ENCODE results near the gene CLK2.

DNA sequence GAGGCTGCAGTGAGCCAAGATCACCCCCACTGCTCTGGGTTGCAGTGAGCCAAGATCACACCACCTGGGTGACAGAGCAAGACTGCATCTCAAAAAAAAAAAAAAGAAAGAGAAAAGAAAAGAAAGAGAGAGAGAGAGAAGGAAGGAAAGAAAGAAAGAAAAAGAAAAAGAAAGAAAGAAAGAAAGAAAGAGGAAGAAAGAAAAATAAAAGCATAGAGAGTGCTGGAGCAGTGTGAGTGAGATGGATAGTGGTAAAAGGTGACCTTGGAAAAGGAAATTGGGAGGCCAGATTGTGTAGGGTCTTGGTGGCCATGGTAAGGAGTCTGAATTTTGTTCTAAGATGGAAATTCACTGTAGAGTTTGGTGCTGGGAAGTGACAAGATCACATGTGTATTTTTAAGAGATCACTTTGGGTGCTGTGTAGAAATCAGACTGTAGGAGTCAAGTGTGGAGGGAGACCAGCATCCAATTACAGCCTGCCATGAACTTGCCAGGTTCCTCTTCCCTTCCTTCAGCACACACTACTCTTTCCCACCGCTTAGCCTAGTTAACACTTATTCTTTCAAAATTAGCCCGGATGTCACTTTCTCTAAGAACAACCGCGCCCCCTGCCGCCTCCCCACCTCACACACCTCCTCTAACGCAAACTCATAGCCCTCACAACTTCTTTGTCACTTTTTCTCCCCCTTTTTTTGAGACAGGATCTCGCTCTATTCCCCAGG is 47.0 kb downstream of the CLK2 start:
- TF ChIP-seq, protein P1, sequence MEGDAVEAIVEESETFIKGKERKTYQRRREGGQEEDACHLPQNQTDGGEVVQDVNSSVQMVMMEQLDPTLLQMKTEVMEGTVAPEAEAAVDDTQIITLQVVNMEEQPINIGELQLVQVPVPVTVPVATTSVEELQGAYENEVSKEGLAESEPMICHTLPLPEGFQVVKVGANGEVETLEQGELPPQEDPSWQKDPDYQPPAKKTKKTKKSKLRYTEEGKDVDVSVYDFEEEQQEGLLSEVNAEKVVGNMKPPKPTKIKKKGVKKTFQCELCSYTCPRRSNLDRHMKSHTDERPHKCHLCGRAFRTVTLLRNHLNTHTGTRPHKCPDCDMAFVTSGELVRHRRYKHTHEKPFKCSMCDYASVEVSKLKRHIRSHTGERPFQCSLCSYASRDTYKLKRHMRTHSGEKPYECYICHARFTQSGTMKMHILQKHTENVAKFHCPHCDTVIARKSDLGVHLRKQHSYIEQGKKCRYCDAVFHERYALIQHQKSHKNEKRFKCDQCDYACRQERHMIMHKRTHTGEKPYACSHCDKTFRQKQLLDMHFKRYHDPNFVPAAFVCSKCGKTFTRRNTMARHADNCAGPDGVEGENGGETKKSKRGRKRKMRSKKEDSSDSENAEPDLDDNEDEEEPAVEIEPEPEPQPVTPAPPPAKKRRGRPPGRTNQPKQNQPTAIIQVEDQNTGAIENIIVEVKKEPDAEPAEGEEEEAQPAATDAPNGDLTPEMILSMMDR (IDR thresholded peaks at IDR 0.05 in 8 of 11, conservative IDR thresholded peaks at IDR 0.05 in 3 of 11) = peak; percentile 46 to 93 (median 79)
- TF ChIP-seq POLR2A (IDR thresholded peaks at IDR 0.05) = no peak
- TF ChIP-seq POLR2AphosphoS5 (IDR thresholded peaks at IDR 0.05) = peak in 1 of 3 donors; percentile 9
